ENCODE results near the gene BRWD1. TPM values are rescaled to one million over a fixed set of nuclear protein-coding genes. Genes with fewer than 3 reads are reported as not detected.

Gene BRWD1
- total RNA-seq, 1 donor from 2014 or later: 62.1 TPM

DNA sequence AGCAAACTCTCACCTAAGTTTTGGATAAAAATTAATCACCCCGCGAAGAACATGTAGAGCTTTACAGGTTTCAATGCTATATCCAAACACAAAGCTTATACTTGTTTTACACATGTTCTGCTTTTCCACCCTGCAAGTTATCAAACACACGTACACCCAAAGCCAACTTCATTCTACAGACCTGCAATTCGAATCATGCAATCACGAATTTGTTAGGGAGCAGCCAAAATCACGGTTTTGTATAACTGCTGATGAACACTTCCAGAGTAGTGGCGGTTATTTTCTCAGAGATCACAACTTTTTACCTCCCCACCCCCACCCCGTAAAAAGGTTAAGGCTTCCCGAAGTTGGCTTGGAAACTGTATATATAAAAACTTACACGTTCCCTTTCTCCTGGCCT, 34.1 kb upstream of the BRWD1 start:
- peak overlapping the region; percentile 81 to 82 for H3K4me3 ChIP-seq
- no peak for DNase-seq (ENCODE audit: extremely low spot score in 2 of 2)
- peaks cover 4 to 12% of the 10 kb centered on the region in 2 donors for H3K36me3 ChIP-seq
- no peaks in the 10 kb centered on the region for H3K9me3 ChIP-seq
- H3K4me1 ChIP-seq: peaks cover 36% of the 10 kb centered on the region
- intact Hi-C loops (cut with DNase I): no loop called here
- H3K27me3 ChIP-seq: no peaks in the 10 kb centered on the region
- peak overlapping the region; percentile 84 for H3K27ac ChIP-seq
- TF ChIP-seq POLR2AphosphoS5 (IDR thresholded peaks at IDR 0.05; ENCODE audit: insufficient read depth in 1 of 2, low read depth in 1 of 2) (no peak), POLR2A (IDR thresholded peaks at IDR 0.05) (no peak)
- TF ChIP-seq, protein P1, sequence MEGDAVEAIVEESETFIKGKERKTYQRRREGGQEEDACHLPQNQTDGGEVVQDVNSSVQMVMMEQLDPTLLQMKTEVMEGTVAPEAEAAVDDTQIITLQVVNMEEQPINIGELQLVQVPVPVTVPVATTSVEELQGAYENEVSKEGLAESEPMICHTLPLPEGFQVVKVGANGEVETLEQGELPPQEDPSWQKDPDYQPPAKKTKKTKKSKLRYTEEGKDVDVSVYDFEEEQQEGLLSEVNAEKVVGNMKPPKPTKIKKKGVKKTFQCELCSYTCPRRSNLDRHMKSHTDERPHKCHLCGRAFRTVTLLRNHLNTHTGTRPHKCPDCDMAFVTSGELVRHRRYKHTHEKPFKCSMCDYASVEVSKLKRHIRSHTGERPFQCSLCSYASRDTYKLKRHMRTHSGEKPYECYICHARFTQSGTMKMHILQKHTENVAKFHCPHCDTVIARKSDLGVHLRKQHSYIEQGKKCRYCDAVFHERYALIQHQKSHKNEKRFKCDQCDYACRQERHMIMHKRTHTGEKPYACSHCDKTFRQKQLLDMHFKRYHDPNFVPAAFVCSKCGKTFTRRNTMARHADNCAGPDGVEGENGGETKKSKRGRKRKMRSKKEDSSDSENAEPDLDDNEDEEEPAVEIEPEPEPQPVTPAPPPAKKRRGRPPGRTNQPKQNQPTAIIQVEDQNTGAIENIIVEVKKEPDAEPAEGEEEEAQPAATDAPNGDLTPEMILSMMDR (IDR thresholded peaks at IDR 0.05): no peak

DNA sequence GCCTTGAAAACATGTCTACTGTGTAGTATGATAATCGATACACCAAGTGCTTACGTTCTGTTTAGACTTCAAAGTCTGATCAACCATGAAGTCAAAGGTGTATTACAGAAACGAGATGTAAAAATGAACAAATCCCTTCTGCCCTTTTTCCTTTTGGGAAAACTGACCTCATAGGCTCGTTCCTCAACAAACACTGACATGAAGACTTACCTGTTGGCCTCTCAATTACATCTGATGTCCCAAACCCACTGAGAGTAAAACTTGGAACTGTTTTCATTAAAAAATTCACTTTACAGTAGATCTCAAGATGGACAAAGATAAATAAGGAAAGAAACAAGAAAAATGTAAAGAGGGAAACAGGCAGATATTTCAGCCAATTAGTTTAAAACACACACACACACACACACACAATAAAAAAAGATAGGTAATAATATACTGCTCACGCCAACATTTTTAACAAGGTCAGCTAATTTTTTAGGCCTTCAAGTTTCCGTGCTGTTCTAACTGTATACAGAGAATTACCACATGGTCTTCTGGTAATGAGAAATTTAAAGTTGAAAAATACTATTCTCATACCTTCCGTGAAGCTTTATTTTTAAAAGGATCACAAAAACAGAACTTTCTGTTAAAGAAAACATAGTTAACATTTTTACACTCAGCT, 33.4 kb upstream of the BRWD1 start:
- Histone ChIP-seq H3K4me3 (no peak overlapping the region), H3K36me3 (peaks cover 4 to 19% of the 10 kb centered on the region in 2 donors), H3K27me3 (no peaks in the 10 kb centered on the region), H3K27ac (no peak overlapping the region), H3K9me3 (no peaks in the 10 kb centered on the region), H3K4me1 (peaks cover 36% of the 10 kb centered on the region)
- intact Hi-C loops (cut with DNase I): no loop called here
- TF ChIP-seq POLR2AphosphoS5 (IDR thresholded peaks at IDR 0.05; ENCODE audit: insufficient read depth in 1 of 2, low read depth in 1 of 2) (no peak), POLR2A (IDR thresholded peaks at IDR 0.05) (no peak)
- TF ChIP-seq, protein P1 (IDR thresholded peaks at IDR 0.05): no peak
- DNase-seq (ENCODE audit: extremely low spot score in 2 of 2): no peak

DNA sequence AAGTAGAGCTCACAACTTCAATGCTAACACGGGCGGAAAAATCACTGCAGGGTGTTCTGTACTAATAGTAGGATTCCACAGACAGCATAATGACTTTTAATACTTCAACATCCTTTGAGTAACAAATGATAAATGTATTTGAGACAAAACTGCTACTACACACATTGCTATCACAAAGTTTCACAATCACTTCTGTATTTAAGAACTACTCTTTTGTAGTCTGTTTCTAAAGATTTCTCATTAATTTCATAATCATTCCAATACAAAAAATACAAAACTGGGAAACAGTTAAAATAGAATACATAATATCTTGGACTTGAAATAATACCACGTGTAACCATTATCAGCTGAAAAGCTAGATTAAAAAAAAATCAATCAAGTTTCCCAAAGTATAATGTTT, 32.8 kb upstream of the BRWD1 start:
- TF ChIP-seq, protein P1 (IDR thresholded peaks at IDR 0.05): no peak
- no peak for TF ChIP-seq POLR2A (IDR thresholded peaks at IDR 0.05)
- TF ChIP-seq POLR2AphosphoS5 (IDR thresholded peaks at IDR 0.05; ENCODE audit: insufficient read depth in 1 of 2, low read depth in 1 of 2): no peak
- H3K4me1 ChIP-seq: peaks cover 36% of the 10 kb centered on the region
- no peaks in the 10 kb centered on the region for H3K9me3 ChIP-seq
- H3K36me3 ChIP-seq: peaks cover 4 to 25% of the 10 kb centered on the region in 2 donors
- intact Hi-C loops (cut with DNase I): no loop called here
- no peak overlapping the region for H3K4me3 ChIP-seq
- no peak overlapping the region for H3K27ac ChIP-seq
- H3K27me3 ChIP-seq: no peaks in the 10 kb centered on the region
- DNase-seq (ENCODE audit: extremely low spot score in 2 of 2): no peak

DNA sequence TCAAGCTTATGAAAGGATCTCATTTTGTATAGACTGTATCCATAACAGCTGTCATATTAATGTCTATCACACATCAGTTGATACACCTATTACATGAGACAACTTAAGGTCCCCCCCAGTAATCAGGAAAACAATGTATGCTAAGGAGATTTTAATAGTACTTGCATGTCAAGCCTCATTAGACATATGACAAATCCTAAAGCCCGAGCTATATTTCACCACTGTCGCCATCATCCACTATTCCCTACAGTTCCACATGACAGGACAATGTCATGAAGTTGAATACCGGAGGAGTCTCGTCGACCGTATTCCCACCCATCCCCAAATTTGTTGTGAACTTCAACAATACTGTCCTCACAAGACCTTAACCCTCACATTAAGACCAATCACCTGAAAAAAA, 32.0 kb upstream of the BRWD1 start:
- no peak for DNase-seq (ENCODE audit: extremely low spot score in 2 of 2)
- Histone ChIP-seq H3K27me3 (no peaks in the 10 kb centered on the region), H3K36me3 (peaks cover 4 to 26% of the 10 kb centered on the region in 2 donors), H3K9me3 (no peaks in the 10 kb centered on the region), H3K4me1 (peaks cover 36% of the 10 kb centered on the region), H3K4me3 (no peak overlapping the region), H3K27ac (no peak overlapping the region)
- intact Hi-C loops (cut with DNase I): no loop called here
- TF ChIP-seq POLR2AphosphoS5 (IDR thresholded peaks at IDR 0.05; ENCODE audit: insufficient read depth in 1 of 2, low read depth in 1 of 2) (no peak), POLR2A (IDR thresholded peaks at IDR 0.05) (no peak)
- TF ChIP-seq, protein P1 (IDR thresholded peaks at IDR 0.05): no peak

DNA sequence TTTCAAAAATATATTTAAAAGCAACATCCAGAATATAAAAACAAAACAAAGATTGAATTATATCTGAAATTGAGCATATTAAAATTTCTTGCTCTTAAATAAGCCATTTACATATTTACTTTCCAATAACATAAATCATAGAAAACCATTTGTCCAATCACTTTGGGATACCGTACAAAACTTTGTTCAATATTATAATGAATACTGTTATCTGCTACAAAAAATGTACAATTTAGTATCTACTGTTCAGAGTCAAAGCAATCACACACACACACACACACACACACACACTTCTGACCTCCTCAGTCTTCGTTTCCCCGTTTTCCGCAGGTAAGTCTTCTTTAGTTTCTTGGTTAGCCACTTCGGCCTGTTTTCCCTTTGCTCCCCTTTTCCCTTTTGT, 31.4 kb upstream of the BRWD1 start:
- TF ChIP-seq POLR2AphosphoS5 (IDR thresholded peaks at IDR 0.05; ENCODE audit: insufficient read depth in 1 of 2, low read depth in 1 of 2) (no peak), POLR2A (IDR thresholded peaks at IDR 0.05) (no peak)
- TF ChIP-seq, protein P1 (IDR thresholded peaks at IDR 0.05): no peak
- DNase-seq (ENCODE audit: extremely low spot score in 2 of 2): no peak
- intact Hi-C loops (cut with DNase I): no loop called here
- Histone ChIP-seq H3K9me3 (no peaks in the 10 kb centered on the region), H3K27ac (no peak overlapping the region), H3K27me3 (no peaks in the 10 kb centered on the region), H3K36me3 (peaks cover 4 to 26% of the 10 kb centered on the region in 2 donors), H3K4me3 (no peak overlapping the region), H3K4me1 (peaks cover 32% of the 10 kb centered on the region)

Data from vagina (tissue), 2 donors.